OCI-LY3 (cell line): ENCODE results near the gene MINK1.
"Not testable (repeated sequence)": the region's sequence is repeated elsewhere in the genome, so short reads cannot be mapped to it uniquely, and the experiment has no call there.

ENCODE experiments used
- H2AFZ ChIP-seq: fragments of 200-600, 300-600 bp; shearing (Covaris generic); 2 replicates; pipeline ENCODE4 v1.6.0; 2014; ENCODE audit warnings: antibody characterized with exemption, low read depth, low read length
- H3K27ac ChIP-seq: fragments of 200-600, 300-600 bp; sonication (generic); 2 replicates; pipeline ENCODE4 v1.5.1; 2014; ENCODE audit warnings: mild to moderate bottlenecking, low read length, moderate library complexity, mixed read lengths
- H3K27me3 ChIP-seq: fragments of 200-600, 300-600 bp; sonication (generic); 2 replicates; pipeline ENCODE4 v1.6.1; 2014; ENCODE audit warnings: low read depth, low read length, mixed read lengths
- H3K36me3 ChIP-seq: fragments of 200-600, 300-600 bp; sonication (generic); replicated peaks from 2 replicates; pipeline ENCODE3; 2014; ENCODE audit warnings: low read depth, low read length, mixed read lengths
- H3K4me1 ChIP-seq: fragments of 300-600, 200-600 bp; sonication (generic); 2 replicates; pipeline ENCODE4 v1.6.1; 2014; ENCODE audit warnings: low read length, mixed read lengths
- H3K4me2 ChIP-seq: fragments of 200-600, 300-600 bp; sonication (generic); 2 replicates; pipeline ENCODE4 v1.6.1; 2014; ENCODE audit warnings: low read length, mixed read lengths
- H3K4me3 ChIP-seq: fragments of 300-600, 200-600 bp; sonication (generic); 2 replicates; pipeline ENCODE4 v1.5.1; 2014; ENCODE audit warnings: antibody characterized with exemption, mild to moderate bottlenecking, low read length, moderate library complexity
- H3K79me2 ChIP-seq: fragments of 300-600, 200-600 bp; shearing (Covaris generic); 2 replicates; pipeline ENCODE4 v1.6.1; 2014; ENCODE audit warnings: mild to moderate bottlenecking, low read length, mixed read lengths
- H3K9ac ChIP-seq: fragments of 300-600, 200-600 bp; shearing (Covaris generic); 2 replicates; pipeline ENCODE4 v1.6.0; 2014; ENCODE audit warnings: mild to moderate bottlenecking, low read length, moderate library complexity
- H3K9me3 ChIP-seq: fragments of 200-600, 300-600 bp; shearing (Covaris generic); 2 replicates; pipeline ENCODE4 v1.6.1; 2014; ENCODE audit warnings: low read length, mixed read lengths; ENCODE audit not compliant: insufficient read depth
- H4K20me1 ChIP-seq: fragments of 200-600, 300-600 bp; sonication (generic); 2 replicates; pipeline ENCODE4 v1.6.1; 2016; ENCODE audit warnings: low read length, mixed read lengths; ENCODE audit not compliant: insufficient read depth
- CTCF ChIP-seq: fragments of 200-600, 300-600 bp; sonication (generic); IDR thresholded peaks from 2 replicates; pipeline ENCODE4 v1.5.1; 2014; ENCODE audit warnings: antibody characterized with exemption, low read length, low read depth
- EZH2phosphoT487 ChIP-seq: fragments of 200-600 bp; shearing (Covaris generic); IDR thresholded peaks from 2 replicates; pipeline ENCODE4 v1.6.1; 2018; ENCODE audit warnings: antibody characterized with exemption, mixed run types, low read depth

Gene MINK1

DNA sequence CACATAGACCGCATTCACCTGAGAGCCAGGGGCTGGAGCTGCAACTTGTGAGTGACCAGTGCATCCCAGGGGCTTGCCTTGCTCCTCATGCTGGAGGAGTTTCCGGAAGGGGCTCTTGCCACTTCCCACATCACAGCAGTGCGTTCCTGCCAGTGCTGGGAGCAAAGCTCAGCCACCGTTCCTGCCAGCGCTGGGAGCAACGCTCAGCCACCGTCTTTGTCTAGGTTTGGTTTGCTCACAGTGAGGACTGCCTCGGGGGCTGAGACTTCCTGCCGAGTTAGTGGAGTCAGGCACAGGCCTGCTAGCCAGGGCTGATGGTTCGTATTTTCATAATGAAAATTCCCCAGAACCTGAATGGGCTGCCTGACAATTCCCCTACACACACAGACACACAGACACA, 75.2 kb downstream of the MINK1 start:
- no peak overlapping the region for H3K9ac ChIP-seq

GRCh38 chr17:4908711-4909496, 75.8 kb downstream of the MINK1 start:
- H3K4me3 ChIP-seq, result no peak overlapping the region
- H2AFZ ChIP-seq, result 0 out of 2 replicates have a peak overlapping the region, but pooled peaks have one; percentile 15
- peak overlapping the region; percentile 17; the same call in 1 of the 2 replicates for H3K4me2 ChIP-seq
- no peaks in the 10 kb centered on the region for H4K20me1 ChIP-seq
- H3K27me3 ChIP-seq, result no peaks in the 10 kb centered on the region
- no peak overlapping the region for H3K9ac ChIP-seq
- no peaks in the 10 kb centered on the region for H3K9me3 ChIP-seq
- no peaks in the 10 kb centered on the region for H3K36me3 ChIP-seq
- H3K4me1 ChIP-seq, result peaks cover 4% of the 10 kb centered on the region; the same call in 1 of the 2 replicates
- no peaks in the 10 kb centered on the region for H3K79me2 ChIP-seq
- TF ChIP-seq CTCF (peak; percentile 57), EZH2phosphoT487 (no peak)
- H3K27ac ChIP-seq, result no peak overlapping the region

More for the DNA sequence above, 75.2 kb downstream of the MINK1 start:
- Histone ChIP-seq H3K27ac (no peak overlapping the region), H3K4me3 (no peak overlapping the region), H3K79me2 (no peaks in the 10 kb centered on the region), H3K9me3 (no peaks in the 10 kb centered on the region), H3K4me1 (peaks cover 9% of the 10 kb centered on the region), H3K36me3 (no peaks in the 10 kb centered on the region), H3K4me2 (no peak overlapping the region), H3K27me3 (no peaks in the 10 kb centered on the region), H2AFZ (no peak overlapping the region), H4K20me1 (no peaks in the 10 kb centered on the region)
- no peak for TF ChIP-seq EZH2phosphoT487
- TF ChIP-seq CTCF, result no peak

DNA sequence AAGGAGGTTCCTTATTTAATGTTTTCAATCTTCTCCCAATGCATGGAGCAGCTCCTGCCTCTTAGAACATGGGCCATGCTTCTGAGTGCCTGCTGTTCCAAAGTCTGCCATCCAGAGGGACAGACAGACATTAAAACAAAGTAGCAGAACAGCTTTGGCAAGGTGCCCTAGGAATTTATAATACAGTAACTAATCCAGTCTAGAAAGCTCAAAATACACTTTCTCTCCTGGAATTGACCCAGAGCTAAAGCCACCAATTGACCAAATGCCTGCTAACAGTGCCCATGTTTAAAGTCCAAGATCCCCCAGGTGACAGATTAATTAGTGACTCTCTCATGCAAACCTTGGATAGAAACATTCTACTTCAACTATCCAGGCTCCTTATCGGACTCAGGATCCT, 80.9 kb downstream of the MINK1 start:
- Histone ChIP-seq H3K36me3 (no peaks in the 10 kb centered on the region), H3K4me3 (no peak overlapping the region), H3K9ac (no peak overlapping the region), H3K27me3 (no peaks in the 10 kb centered on the region), H3K79me2 (no peaks in the 10 kb centered on the region), H3K4me2 (no peak overlapping the region), H3K4me1 (no peaks in the 10 kb centered on the region), H4K20me1 (no peaks in the 10 kb centered on the region), H3K27ac (no peak overlapping the region), H3K9me3 (no peaks in the 10 kb centered on the region), H2AFZ (no peak overlapping the region)
- TF ChIP-seq CTCF (no peak), EZH2phosphoT487 (no peak)

DNA sequence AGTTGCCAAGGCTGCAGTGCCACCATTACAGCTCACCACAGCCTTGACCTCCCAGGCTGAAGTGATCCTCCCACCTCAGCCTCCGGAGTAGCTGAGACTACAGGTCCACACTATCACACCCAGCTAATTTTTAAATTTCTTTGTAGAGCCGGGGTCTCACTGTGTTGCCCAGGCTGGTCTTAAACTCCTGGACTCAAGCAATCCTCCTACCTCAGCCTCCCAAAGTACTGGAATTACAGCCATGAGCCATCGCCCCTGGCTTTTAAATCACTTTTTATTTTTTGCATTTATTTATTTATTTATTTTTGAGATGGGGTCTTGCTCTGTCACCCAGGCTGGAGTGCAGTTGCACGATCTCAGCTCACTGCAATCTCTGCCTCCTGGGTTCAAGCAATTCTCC, 81.4 kb downstream of the MINK1 start:
- not testable (repeated sequence) for H3K9ac ChIP-seq, H3K4me2 ChIP-seq, H2AFZ ChIP-seq, H3K79me2 ChIP-seq, H3K4me1 ChIP-seq, H4K20me1 ChIP-seq, H3K27me3 ChIP-seq, H3K4me3 ChIP-seq, H3K27ac ChIP-seq, H3K9me3 ChIP-seq, H3K36me3 ChIP-seq
